Hepatocyte (in vitro differentiated cells): ENCODE results near the gene MDP1.

Experiments
- CTCF ChIP-seq: fragments of 200-600 bp; sonication (generic); IDR thresholded peaks from 2 replicates; pipeline ENCODE4 v1.5.1; 2016; ENCODE audit warnings: antibody characterized with exemption, mild to moderate bottlenecking; ENCODE audit not compliant: poor library complexity
- EZH2 ChIP-seq: fragments of 200-600 bp; sonication (generic); IDR thresholded peaks from 2 replicates; pipeline ENCODE4 v1.6.1; 2016; ENCODE audit warnings: antibody characterized with exemption, mild to moderate bottlenecking, borderline replicate concordance

GRCh38 chr14:24198814-24199524 is 16.9 kb downstream of the MDP1 start:
- TF ChIP-seq CTCF (no peak), EZH2 (no peak)
